Ecto neural progenitor cell (in vitro differentiated cells): ENCODE data around the gene TMEM42.

ENCODE experiments used
- DNase-seq: peaks from one replicate; pipeline ENCODE4 v3.0.0-alpha.2; 2018; ENCODE audit warnings: low spot score

Gene TMEM42

GRCh38 chr3:44875596-44875995 is 13.9 kb downstream of the TMEM42 start:
- DNase-seq, result no peak

GRCh38 chr3:44877333-44877732 is 15.6 kb downstream of the TMEM42 start:
- DNase-seq, result no peak

- no peak for DNase-seq
These were observed 18.6 kb downstream of the TMEM42 start for GRCh38 chr3:44880284-44880683.

- no peak for DNase-seq
These were observed 21.7 kb downstream of the TMEM42 start for GRCh38 chr3:44883213-44883955.

GRCh38 chr3:44883999-44884431 is 22.3 kb downstream of the TMEM42 start:
- DNase-seq, result no peak

- no peak for DNase-seq
These were observed 23.9 kb downstream of the TMEM42 start for GRCh38 chr3:44885618-44886017.

GRCh38 chr3:44886561-44886960 is 24.8 kb downstream of the TMEM42 start:
- DNase-seq, result no peak

GRCh38 chr3:44887101-44887500 is 25.4 kb downstream of the TMEM42 start:
- DNase-seq, result no peak

- peak; percentile 52 for DNase-seq
These were observed 28.5 kb downstream of the TMEM42 start for GRCh38 chr3:44890258-44890657.

- DNase-seq, result no peak
These were observed 29.1 kb downstream of the TMEM42 start for GRCh38 chr3:44890852-44891251.

GRCh38 chr3:44892689-44893088 is 31.0 kb downstream of the TMEM42 start:
- no peak for DNase-seq

GRCh38 chr3:44893097-44893496 is 31.4 kb downstream of the TMEM42 start:
- DNase-seq, result no peak

- DNase-seq, result no peak
These were observed 32.8 kb downstream of the TMEM42 start for GRCh38 chr3:44894485-44894884.

GRCh38 chr3:44896440-44896839 is 34.7 kb downstream of the TMEM42 start:
- no peak for DNase-seq

- peak; percentile 55 for DNase-seq
These were observed 38.1 kb downstream of the TMEM42 start for GRCh38 chr3:44899683-44900367.

- DNase-seq, result no peak
These were observed 40.9 kb downstream of the TMEM42 start for GRCh38 chr3:44902628-44903027.

- no peak for DNase-seq
These were observed 41.6 kb downstream of the TMEM42 start for GRCh38 chr3:44903314-44903713.

GRCh38 chr3:44903751-44904150 is 42.0 kb downstream of the TMEM42 start:
- DNase-seq, result no peak

- DNase-seq, result no peak
These were observed 43.9 kb downstream of the TMEM42 start for GRCh38 chr3:44905446-44906157.

- no peak for DNase-seq
These were observed 45.3 kb downstream of the TMEM42 start for GRCh38 chr3:44906997-44907396.

- no peak for DNase-seq
These were observed 45.9 kb downstream of the TMEM42 start for GRCh38 chr3:44907612-44908011.

- DNase-seq, result no peak
These were observed 47.4 kb downstream of the TMEM42 start for GRCh38 chr3:44909063-44909462.

- no peak for DNase-seq
These were observed 49.0 kb downstream of the TMEM42 start for GRCh38 chr3:44910693-44911092.
